HEK293T (cell line): ENCODE measurements around the gene CLEC4G.

Experiments
- ARNT ChIP-seq: fragments of 450-650 bp; IDR thresholded peaks from 2 replicates; pipeline ENCODE4 v1.6.1; 2017; ENCODE audit warnings: mild to moderate bottlenecking
- BHLHE40 ChIP-seq: fragments of 450-650 bp; IDR thresholded peaks from 2 replicates; pipeline ENCODE4 v1.6.1; 2016; ENCODE audit warnings: mild to moderate bottlenecking, moderate library complexity, borderline replicate concordance
- ELF4 ChIP-seq: fragments of 450-650 bp; IDR thresholded peaks from 2 replicates; pipeline ENCODE4 v1.6.1; 2017; ENCODE audit warnings: antibody characterized with exemption
- FOXA1 ChIP-seq: fragments of 450-650 bp; IDR thresholded peaks from 2 replicates; pipeline ENCODE4 v1.6.1; 2016; ENCODE audit warnings: mild to moderate bottlenecking
- FOXK2 ChIP-seq: fragments of 450-650 bp; IDR thresholded peaks from 2 replicates; pipeline ENCODE4 v1.6.1; 2016; ENCODE audit warnings: mild to moderate bottlenecking
- FOXM1 ChIP-seq: fragments of 450-650 bp; IDR thresholded peaks from 2 replicates; pipeline ENCODE4 v1.6.1; 2017; ENCODE audit warnings: mild to moderate bottlenecking, borderline replicate concordance
- HDGF ChIP-seq: fragments of 450-650 bp; IDR thresholded peaks from 2 replicates; pipeline ENCODE4 v1.6.1; 2017; ENCODE audit warnings: antibody characterized with exemption, borderline replicate concordance
- L3MBTL2 ChIP-seq: fragments of 450-650 bp; conservative IDR thresholded peaks from 2 replicates; pipeline ENCODE4 v1.6.1; 2016; ENCODE audit warnings: mild to moderate bottlenecking
- NFRKB ChIP-seq: fragments of 450-650 bp; IDR thresholded peaks from 2 replicates; pipeline ENCODE4 v1.6.1; 2016; ENCODE audit warnings: mild to moderate bottlenecking, moderate library complexity
- PKNOX1 ChIP-seq: fragments of 450-650 bp; IDR thresholded peaks from 2 replicates; pipeline ENCODE4 v1.6.1; 2016
- SP1 ChIP-seq: fragments of 450-650 bp; IDR thresholded peaks from 2 replicates; pipeline ENCODE4 v1.6.1; 2017
- TARDBP ChIP-seq: fragments of 450-650 bp; IDR thresholded peaks from 2 replicates; pipeline ENCODE4 v1.6.1; 2016
- ZNF384 ChIP-seq: fragments of 450-650 bp; IDR thresholded peaks from 2 replicates; pipeline ENCODE4 v1.6.1; 2016

DNA sequence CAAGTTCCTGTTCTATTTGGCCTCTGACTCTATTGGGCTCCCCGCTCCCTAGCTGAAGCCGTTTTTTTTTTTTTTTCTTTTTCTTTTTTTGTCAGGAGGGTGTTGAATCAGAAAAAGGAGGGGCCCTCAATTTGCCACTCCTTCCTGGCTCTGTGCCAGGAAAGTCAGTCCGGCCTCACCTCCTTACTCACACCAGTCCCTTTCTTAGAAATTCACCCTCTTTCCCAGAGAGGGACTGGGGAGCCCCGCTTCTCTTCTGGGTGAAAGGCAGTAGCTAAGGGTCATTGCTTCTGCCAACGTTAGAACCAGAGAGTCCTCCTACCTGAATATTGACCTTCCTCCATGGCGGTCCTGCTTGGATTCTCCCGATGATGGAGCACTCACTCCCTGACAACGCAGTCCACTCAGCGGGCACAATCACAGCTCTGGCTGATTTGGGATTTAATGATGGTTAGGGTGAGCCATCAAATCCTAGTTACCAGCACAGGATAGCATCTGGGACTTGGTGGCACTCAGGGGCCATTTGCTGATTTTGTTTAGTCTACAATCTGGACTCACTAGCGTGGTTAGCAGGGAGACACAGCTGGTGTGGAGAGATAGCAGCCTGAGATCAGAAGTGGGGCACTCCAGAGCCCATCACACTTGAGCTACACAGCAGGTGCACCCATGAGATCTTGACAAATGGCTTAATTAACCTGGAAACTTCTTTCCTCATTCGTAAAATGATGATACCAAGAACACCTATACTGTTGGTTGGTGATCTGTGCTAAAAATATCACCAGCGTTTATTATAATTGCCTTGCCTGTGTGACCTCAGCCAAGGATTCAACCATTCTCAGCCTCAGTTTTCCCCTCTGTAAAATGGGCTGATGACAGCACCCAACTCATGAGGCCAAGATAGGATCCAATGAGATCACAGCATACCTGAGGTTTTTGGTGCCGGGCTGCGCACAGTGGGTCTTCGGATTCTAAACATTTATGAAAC lies 32.2 kb downstream of the CLEC4G start:
- TF ChIP-seq FOXA1 (no peak), ZNF384 (no peak), HDGF (no peak), BHLHE40 (no peak), PKNOX1 (no peak), FOXM1 (no peak), ELF4 (no peak), TARDBP (no peak), FOXK2 (no peak), NFRKB (no peak), SP1 (no peak), ARNT (no peak), L3MBTL2 (no peak)
